MCF 10A (cell line): ENCODE data around the gene USP40. TPM values are rescaled to one million over a fixed set of nuclear protein-coding genes. Genes with fewer than 3 reads are reported as not detected.

Experiments used
- BruUV-seq: library from RNA; stranded (reverse); fragments of 400-500 nt; replicated peaks from 2 replicates; lab custom pipeline; 2021; lab: Mats Ljungman, UMichigan
- CTCF ChIA-PET: fragments of 300-600 bp; sonication (Branson Sonifier 250); formaldehyde crosslinking; extraction: SDS; loops from one replicate; lab custom pipeline; 2021; ENCODE audit warnings: antibody characterized with exemption, inconsistent platforms; lab: Yijun Ruan, JAX
- POLR2A ChIA-PET: fragments of 300-600, 350-650 bp; sonication (Branson Sonifier 250); formaldehyde crosslinking; extraction: SDS; loops from one replicate; lab custom pipeline; 2020; ENCODE audit warnings: antibody characterized with exemption, inconsistent platforms; lab: Yijun Ruan, JAX
- DNase-seq: peaks from one replicate; pipeline ENCODE4 v3.0.0-alpha.2; 2018; ENCODE audit not compliant: unreplicated experiment
- H3K27ac Mint-ChIP-seq: one replicate; pipeline ENCODE4 v1.8.0; 2022; ENCODE audit warnings: mild to moderate bottlenecking, low read depth, mixed read lengths; ENCODE audit not compliant: unreplicated experiment
- H3K27me3 Mint-ChIP-seq: one replicate; pipeline ENCODE4 v1.8.0; 2022; ENCODE audit warnings: mixed read lengths; ENCODE audit not compliant: insufficient read depth, unreplicated experiment
- H3K36me3 Mint-ChIP-seq: one replicate; pipeline ENCODE4 v1.8.0; 2022; ENCODE audit warnings: mild to moderate bottlenecking, moderate library complexity, mixed read lengths; ENCODE audit not compliant: insufficient read depth, unreplicated experiment
- H3K4me1 Mint-ChIP-seq: one replicate; pipeline ENCODE4 v1.8.0; 2022; ENCODE audit warnings: mixed read lengths; ENCODE audit not compliant: insufficient read depth, unreplicated experiment
- H3K4me3 Mint-ChIP-seq: one replicate; pipeline ENCODE4 v1.8.0; 2022; ENCODE audit warnings: mild to moderate bottlenecking, moderate library complexity, mixed read lengths; ENCODE audit not compliant: unreplicated experiment
- H3K9me3 Mint-ChIP-seq: one replicate; pipeline ENCODE4 v1.8.0; 2022; ENCODE audit warnings: mixed read lengths; ENCODE audit not compliant: unreplicated experiment
- intact Hi-C: fragments of 100-400 bp; cut with micrococcal nuclease; formaldehyde crosslinking; loops from 2 replicates; pipeline ENCODE4 v1.14.1; 2022
- total RNA-seq: library from RNA; stranded (reverse); gene quantifications from 2 replicates; pipeline ENCODE4 v1.2.3, GENCODE V29; 2022
- TF ChIP-seq, protein P1 (sequence below): fragments of 200-600 bp; IDR thresholded peaks from one replicate; pipeline ENCODE4 v1.8.0; 2022; ENCODE audit warnings: antibody characterized with exemption, mild to moderate bottlenecking; ENCODE audit not compliant: unreplicated experiment

USP40 gene
- total RNA-seq, 1 experiment from 2014 or later, result 56.3 TPM

DNA sequence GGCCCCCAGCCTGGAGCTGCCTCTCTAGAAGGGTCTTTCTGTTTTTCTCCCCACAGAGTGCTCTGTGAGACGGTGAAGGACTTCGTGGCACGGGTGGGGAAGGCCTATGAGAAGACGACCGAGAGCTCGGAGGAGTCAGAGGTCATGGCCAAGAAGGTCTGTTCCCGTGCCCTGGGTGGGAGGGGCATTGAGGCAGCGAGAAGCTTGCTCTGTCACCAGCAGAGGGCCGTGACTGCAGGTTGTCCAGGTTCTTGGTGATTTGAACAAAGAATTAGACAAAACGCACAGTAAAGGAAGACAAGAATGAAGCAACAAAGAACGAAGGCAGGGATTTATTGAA, 118.4 kb downstream of the USP40 start:
- no peak for DNase-seq
- CTCF ChIA-PET, result interaction anchor here (0.6 to 10.8 kb wide), 12 partner anchors 8 to 468 kb away, joined by 3 to 223 read pairs (median 4); partner anchors contain the start of gene TRPM8

DNA sequence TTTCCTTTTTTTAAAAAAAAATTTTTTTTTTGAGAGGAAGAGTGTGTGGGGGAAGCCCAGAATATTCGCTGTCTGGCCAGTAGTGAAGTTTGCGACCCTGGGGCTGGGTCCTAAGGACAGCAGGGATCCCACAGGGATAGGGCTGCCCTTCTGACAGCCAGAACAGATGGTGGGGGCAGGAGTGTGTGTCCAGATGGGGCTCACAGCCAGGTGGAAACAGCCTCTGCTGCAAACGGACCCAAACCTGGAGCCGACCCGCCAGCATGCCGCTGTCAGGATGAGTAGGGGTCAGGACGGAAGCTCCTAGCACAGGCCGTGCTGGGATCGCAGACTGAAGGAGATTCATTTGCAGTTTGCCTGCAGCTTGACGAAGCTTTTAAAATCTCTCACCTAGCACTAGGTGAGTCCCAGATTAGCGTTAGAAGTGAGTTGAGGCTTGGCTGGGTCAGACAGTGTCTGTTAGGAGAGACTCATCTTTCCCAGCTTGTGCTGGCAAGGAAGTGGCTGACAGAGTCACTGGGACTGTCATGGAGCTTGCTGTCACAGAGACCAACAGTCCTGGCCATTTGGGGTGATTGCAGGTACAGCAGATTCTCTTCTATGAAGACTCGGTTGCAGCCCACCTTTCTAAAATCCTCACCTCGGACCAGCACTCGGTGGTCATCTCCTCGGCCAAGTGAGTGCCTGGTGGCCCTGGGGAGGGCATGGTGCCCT, 118.9 kb downstream of the USP40 start:
- peaks cover 39% of the 10 kb centered on the region for H3K36me3 Mint-ChIP-seq
- TF ChIP-seq, protein P1, sequence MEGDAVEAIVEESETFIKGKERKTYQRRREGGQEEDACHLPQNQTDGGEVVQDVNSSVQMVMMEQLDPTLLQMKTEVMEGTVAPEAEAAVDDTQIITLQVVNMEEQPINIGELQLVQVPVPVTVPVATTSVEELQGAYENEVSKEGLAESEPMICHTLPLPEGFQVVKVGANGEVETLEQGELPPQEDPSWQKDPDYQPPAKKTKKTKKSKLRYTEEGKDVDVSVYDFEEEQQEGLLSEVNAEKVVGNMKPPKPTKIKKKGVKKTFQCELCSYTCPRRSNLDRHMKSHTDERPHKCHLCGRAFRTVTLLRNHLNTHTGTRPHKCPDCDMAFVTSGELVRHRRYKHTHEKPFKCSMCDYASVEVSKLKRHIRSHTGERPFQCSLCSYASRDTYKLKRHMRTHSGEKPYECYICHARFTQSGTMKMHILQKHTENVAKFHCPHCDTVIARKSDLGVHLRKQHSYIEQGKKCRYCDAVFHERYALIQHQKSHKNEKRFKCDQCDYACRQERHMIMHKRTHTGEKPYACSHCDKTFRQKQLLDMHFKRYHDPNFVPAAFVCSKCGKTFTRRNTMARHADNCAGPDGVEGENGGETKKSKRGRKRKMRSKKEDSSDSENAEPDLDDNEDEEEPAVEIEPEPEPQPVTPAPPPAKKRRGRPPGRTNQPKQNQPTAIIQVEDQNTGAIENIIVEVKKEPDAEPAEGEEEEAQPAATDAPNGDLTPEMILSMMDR, result no peak
- H3K4me1 Mint-ChIP-seq, result peaks cover 9% of the 10 kb centered on the region
- POLR2A ChIA-PET, result interaction anchor here (0.8 kb wide), 1 partner anchor 385 kb away, joined by 3 read pairs; no protein-coding TSS in a partner anchor
- CTCF ChIA-PET, result interaction anchor here (0.7 to 10.8 kb wide), 8 partner anchors 20 to 1098 kb away, joined by 3 to 223 read pairs (median 4); no protein-coding TSS in a partner anchor
- intact Hi-C loops, result loop anchor here (2.0 to 10.0 kb wide), 2 partner anchors 385 to 467 kb away; partner anchors contain the start of gene TRPM8
- no peak for DNase-seq
- H3K27ac Mint-ChIP-seq, result peak overlapping the region; percentile 79
- H3K9me3 Mint-ChIP-seq, result no peaks in the 10 kb centered on the region
- no peak overlapping the region for H3K4me3 Mint-ChIP-seq
- H3K27me3 Mint-ChIP-seq, result no peaks in the 10 kb centered on the region
- no TSS peak for BruUV-seq

More for the DNA sequence above, 118.4 kb downstream of the USP40 start:
- no peak overlapping the region for H3K4me3 Mint-ChIP-seq
- no TSS peak for BruUV-seq
- TF ChIP-seq, protein P1, result no peak
- intact Hi-C loops, result loop anchor here (2.0 to 10.0 kb wide), 2 partner anchors 385 to 467 kb away; partner anchors contain the start of gene TRPM8
- H3K4me1 Mint-ChIP-seq, result peaks cover 9% of the 10 kb centered on the region
- peak overlapping the region; percentile 79 for H3K27ac Mint-ChIP-seq
- peaks cover 37% of the 10 kb centered on the region for H3K36me3 Mint-ChIP-seq
- POLR2A ChIA-PET, result interaction anchor here (0.8 to 1.2 kb wide), 3 partner anchors 44 to 385 kb away, joined by 3 to 4 read pairs (median 3); no protein-coding TSS in a partner anchor
- H3K27me3 Mint-ChIP-seq, result no peaks in the 10 kb centered on the region
- H3K9me3 Mint-ChIP-seq, result no peaks in the 10 kb centered on the region

DNA sequence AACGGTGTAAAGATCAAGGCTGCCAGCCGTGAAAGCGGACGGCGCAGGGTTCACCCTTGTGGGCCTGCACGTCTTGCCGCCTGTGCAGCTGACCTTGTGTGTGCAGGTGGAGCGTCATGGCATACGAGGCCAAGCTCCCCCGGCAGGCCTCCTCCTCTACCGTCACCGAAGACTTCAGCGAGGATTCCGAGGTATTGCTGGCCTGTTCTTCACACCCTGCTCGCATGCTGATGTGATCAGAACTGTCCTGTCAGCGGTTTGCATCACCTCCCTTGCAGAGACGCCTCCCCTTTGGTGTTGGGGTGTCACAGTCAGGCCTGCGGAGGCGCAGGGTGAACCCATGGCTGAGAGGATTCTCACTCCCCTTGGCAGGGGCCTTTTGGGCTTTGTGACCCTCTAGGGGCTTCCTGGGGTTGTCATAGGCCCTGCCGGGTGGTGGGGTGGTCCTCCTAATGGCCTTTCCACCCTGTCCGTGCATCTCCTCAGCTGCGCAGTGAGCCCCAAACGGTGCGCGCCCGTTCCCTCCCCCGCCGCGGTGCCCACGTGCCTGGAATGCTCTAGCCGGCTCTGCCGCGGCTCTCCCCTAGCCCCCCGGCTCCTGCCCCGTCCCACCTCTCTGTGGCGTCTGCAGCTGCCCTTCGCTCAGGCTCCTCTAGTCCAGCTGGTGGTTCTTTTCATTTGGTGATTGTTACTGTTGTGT, 119.8 kb downstream of the USP40 start:
- CTCF ChIA-PET, result interaction anchor here (10.8 kb wide), 1 partner anchor 43 kb away, joined by 223 read pairs; no protein-coding TSS in a partner anchor
- DNase-seq, result no peak
- TF ChIP-seq, protein P1, result no peak
- H3K27ac Mint-ChIP-seq, result no peak overlapping the region
- H3K4me1 Mint-ChIP-seq, result peaks cover 9% of the 10 kb centered on the region
- intact Hi-C loops, result loop anchor here (10.0 kb wide), 1 partner anchor 468 kb away; the partner anchor contains the start of gene TRPM8
- H3K27me3 Mint-ChIP-seq, result no peaks in the 10 kb centered on the region
- BruUV-seq, result no TSS peak
- no peak overlapping the region for H3K4me3 Mint-ChIP-seq
- peaks cover 37% of the 10 kb centered on the region for H3K36me3 Mint-ChIP-seq
- POLR2A ChIA-PET, result no interaction called here
- H3K9me3 Mint-ChIP-seq, result no peaks in the 10 kb centered on the region

DNA sequence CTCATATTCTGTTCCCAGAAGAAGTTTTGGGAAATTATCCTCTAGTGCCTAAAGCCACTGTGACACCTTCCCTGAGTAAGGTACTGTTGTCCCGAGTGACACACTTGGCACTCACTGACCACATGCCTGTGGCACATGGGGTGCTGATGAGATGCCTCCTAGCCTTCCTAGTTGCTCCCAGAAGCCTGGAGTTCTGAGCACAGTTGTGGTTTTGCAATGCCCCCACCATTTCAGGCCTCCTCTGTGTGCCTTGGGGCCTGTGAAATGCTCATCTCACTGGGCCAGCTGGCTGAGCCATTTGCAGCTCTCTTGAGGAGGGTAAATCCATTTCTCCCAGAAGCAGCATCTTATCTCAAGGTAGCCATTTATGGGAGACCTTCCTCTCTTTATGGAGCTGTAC, 120.5 kb downstream of the USP40 start:
- no peaks in the 10 kb centered on the region for H3K27me3 Mint-ChIP-seq
- no peak for DNase-seq
- peaks cover 32% of the 10 kb centered on the region for H3K36me3 Mint-ChIP-seq
- TF ChIP-seq, protein P1, result no peak
- peak overlapping the region; percentile 42 for H3K27ac Mint-ChIP-seq
- peaks cover 9% of the 10 kb centered on the region for H3K4me1 Mint-ChIP-seq
- ChIA-PET CTCF (interaction anchor here (0.5 to 10.8 kb wide), 3 partner anchors 42 to 265 kb away, joined by 3 to 223 read pairs (median 7); no protein-coding TSS in a partner anchor), POLR2A (no interaction called here)
- H3K9me3 Mint-ChIP-seq, result no peaks in the 10 kb centered on the region
- H3K4me3 Mint-ChIP-seq, result no peak overlapping the region
- intact Hi-C loops, result loop anchor here (10.0 kb wide), 1 partner anchor 469 kb away; the partner anchor contains the start of gene TRPM8
- BruUV-seq, result no TSS peak
